ENCODE measurements around the gene ABHD11.

DNA sequence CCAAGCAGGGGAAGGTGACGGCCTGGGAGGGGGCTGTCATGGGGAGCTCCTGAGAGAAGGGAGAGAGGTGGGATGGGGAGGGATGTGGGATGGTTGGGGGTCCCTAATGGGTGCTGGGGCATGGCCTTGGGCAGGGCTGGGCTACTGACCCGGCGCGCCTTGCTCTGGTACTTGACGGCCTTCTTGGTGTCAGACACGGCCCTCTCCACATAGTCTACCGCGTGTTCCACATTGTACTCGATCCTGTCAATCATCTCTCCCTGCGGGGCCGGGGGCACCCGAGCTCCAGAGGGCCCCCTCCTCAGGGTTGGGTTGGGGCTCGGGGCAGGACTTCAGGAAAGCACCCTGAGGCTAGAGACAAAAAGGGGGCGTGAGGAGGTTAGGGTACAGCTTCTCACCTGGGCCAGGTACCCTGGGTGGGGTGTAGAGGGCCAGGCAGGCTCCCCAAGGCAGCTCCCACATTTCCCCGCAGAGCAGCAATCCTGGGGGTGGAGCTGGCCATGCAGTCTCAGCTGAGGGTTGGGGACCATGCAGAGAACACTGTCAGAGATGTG is 37.9 kb downstream of the ABHD11 start:
- no peak for TF ChIP-seq POLR2A (IDR thresholded peaks at IDR 0.05)
- TF ChIP-seq, protein P1, sequence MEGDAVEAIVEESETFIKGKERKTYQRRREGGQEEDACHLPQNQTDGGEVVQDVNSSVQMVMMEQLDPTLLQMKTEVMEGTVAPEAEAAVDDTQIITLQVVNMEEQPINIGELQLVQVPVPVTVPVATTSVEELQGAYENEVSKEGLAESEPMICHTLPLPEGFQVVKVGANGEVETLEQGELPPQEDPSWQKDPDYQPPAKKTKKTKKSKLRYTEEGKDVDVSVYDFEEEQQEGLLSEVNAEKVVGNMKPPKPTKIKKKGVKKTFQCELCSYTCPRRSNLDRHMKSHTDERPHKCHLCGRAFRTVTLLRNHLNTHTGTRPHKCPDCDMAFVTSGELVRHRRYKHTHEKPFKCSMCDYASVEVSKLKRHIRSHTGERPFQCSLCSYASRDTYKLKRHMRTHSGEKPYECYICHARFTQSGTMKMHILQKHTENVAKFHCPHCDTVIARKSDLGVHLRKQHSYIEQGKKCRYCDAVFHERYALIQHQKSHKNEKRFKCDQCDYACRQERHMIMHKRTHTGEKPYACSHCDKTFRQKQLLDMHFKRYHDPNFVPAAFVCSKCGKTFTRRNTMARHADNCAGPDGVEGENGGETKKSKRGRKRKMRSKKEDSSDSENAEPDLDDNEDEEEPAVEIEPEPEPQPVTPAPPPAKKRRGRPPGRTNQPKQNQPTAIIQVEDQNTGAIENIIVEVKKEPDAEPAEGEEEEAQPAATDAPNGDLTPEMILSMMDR (IDR thresholded peaks at IDR 0.05): no peak

All from thyroid gland (tissue), 4 donors.